Cardiac fibroblast (primary cell): Measurements from ENCODE around the gene FAM174B.

ENCODE experiments used
- DNase-seq, 2 donors: peaks; one replicate each; pipeline versions ENCODE4 v3.0.0 to v3.0.0-alpha.2; 2010; ENCODE audit warnings: low read depth in 2 of 2
- H3K4me3 ChIP-seq, 2 donors: replicated peaks in 1 of 2; 1 replicate in 1 of 2; 2 replicates in 1 of 2; pipeline ENCODE4 v1.5.1; 2011; ENCODE audit warnings: low read depth in 2 of 2, low read length in 2 of 2, mild to moderate bottlenecking in 2 of 2, moderate library complexity in 1 of 2
- CTCF ChIP-seq: IDR thresholded peaks from one replicate; pipeline ENCODE4 v1.5.1; 2011; ENCODE audit warnings: low read depth, mild to moderate bottlenecking, low read length, inconsistent platforms

The FAM174B gene

GRCh38 chr15:92582206-92582605, 73.4 kb downstream of the FAM174B start:
- no peak overlapping the region for H3K4me3 ChIP-seq
- no peak for DNase-seq
- no peak for TF ChIP-seq CTCF

- TF ChIP-seq CTCF = no peak
- DNase-seq = no peak
- H3K4me3 ChIP-seq = no peak overlapping the region
Observed at GRCh38 chr15:92580933-92581445, 74.6 kb downstream of the FAM174B start.

- no peak for TF ChIP-seq CTCF
- no peak for DNase-seq
- no peak overlapping the region for H3K4me3 ChIP-seq
Observed at GRCh38 chr15:92580521-92580920, 75.1 kb downstream of the FAM174B start.

- no peak for TF ChIP-seq CTCF
- DNase-seq = no peak
Observed at GRCh38 chr15:92579931-92580470, 75.6 kb downstream of the FAM174B start.

GRCh38 chr15:92579486-92579885, 76.1 kb downstream of the FAM174B start:
- H3K4me3 ChIP-seq = no peak overlapping the region
- DNase-seq = no peak
- no peak for TF ChIP-seq CTCF

More at GRCh38 chr15:92579931-92580470, 75.6 kb downstream of the FAM174B start:
- H3K4me3 ChIP-seq = no peak overlapping the region

- no peak for TF ChIP-seq CTCF
- no peak for DNase-seq
- H3K4me3 ChIP-seq = no peak overlapping the region
Observed at GRCh38 chr15:92578096-92578835, 77.3 kb downstream of the FAM174B start.
